Liver (tissue), 9 donors: ENCODE data around the gene MYH14. TPM values are rescaled to one million over a fixed set of nuclear protein-coding genes. Genes with fewer than 3 reads are reported as not detected.

ENCODE experiments used
- DNase-seq: peaks from one replicate; pipeline ENCODE4 v3.0.0-alpha.2; 2017; ENCODE audit warnings: low spot score
- H3K27ac ChIP-seq, 2 donors: one replicate each; pipeline ENCODE4 v1.7.0; 2013; ENCODE audit warnings: inconsistent platforms in 2 of 2, low read length in 2 of 2, control low read depth in 1 of 2, low read depth in 1 of 2, mild to moderate bottlenecking in 1 of 2
- H3K27me3 ChIP-seq, 4 donors: one replicate each; pipeline versions ENCODE4 v1.6.1 to v1.7.0; 2013; ENCODE audit warnings: low read length in 3 of 4, inconsistent platforms in 1 of 4, mild to moderate bottlenecking in 1 of 4, moderate library complexity in 1 of 4; ENCODE audit not compliant: control insufficient read depth in 4 of 4, insufficient read depth in 4 of 4
- H3K36me3 ChIP-seq, 4 donors: one replicate each; pipeline versions ENCODE4 v1.6.1 to v1.7.0; 2013; ENCODE audit warnings: low read length in 3 of 4, mild to moderate bottlenecking in 3 of 4, low read depth in 1 of 4, moderate library complexity in 1 of 4; ENCODE audit not compliant: control insufficient read depth in 4 of 4, insufficient read depth in 3 of 4
- H3K4me1 ChIP-seq, 4 donors: one replicate each; pipeline versions ENCODE4 v1.6.1 to v1.7.0; 2013; ENCODE audit warnings: low read length in 3 of 4, mild to moderate bottlenecking in 3 of 4, moderate library complexity in 1 of 4; ENCODE audit not compliant: control insufficient read depth in 4 of 4, insufficient read depth in 4 of 4
- H3K4me3 ChIP-seq, 3 donors: one replicate each; pipeline versions ENCODE4 v1.6.1 to v1.7.0; 2013; ENCODE audit warnings: low read length in 3 of 3, control low read depth in 1 of 3, low read depth in 1 of 3, mild to moderate bottlenecking in 1 of 3
- H3K9ac ChIP-seq, 2 donors: one replicate each; pipeline ENCODE4 v1.7.0; 2013; ENCODE audit warnings: low read length in 2 of 2, mild to moderate bottlenecking in 2 of 2, moderate library complexity in 2 of 2, control low read depth in 1 of 2, low read depth in 1 of 2
- H3K9me3 ChIP-seq, 4 donors: one replicate each; pipeline versions ENCODE4 v1.6.1 to v1.7.0; 2013; ENCODE audit warnings: low read length in 3 of 4; ENCODE audit not compliant: control insufficient read depth in 4 of 4
- CTCF ChIP-seq: fragments of 150-350 bp; IDR thresholded peaks from 2 replicates; pipeline ENCODE4 v1.5.1; 2017; ENCODE audit warnings: improper control_type of control experiment, low read depth, low read length; ENCODE audit not compliant: missing input control
- EGR1 ChIP-seq, 2 donors: IDR thresholded peaks; 2 replicates each; pipeline ENCODE4 v1.6.1; 2016 to 2018; ENCODE audit warnings: antibody characterized with exemption in 2 of 2, low read depth in 2 of 2
- FOXA1 ChIP-seq: IDR thresholded peaks from 2 replicates; pipeline ENCODE4 v1.6.1; 2016; ENCODE audit warnings: antibody characterized with exemption
- FOXA2 ChIP-seq: IDR thresholded peaks from 2 replicates; pipeline ENCODE4 v1.6.1; 2016; ENCODE audit warnings: antibody characterized with exemption
- GABPA ChIP-seq, 2 donors: IDR thresholded peaks in 1 of 2; conservative IDR thresholded peaks in 1 of 2; 2 replicates each; pipeline ENCODE4 v1.6.1; 2016; ENCODE audit warnings: antibody characterized with exemption in 2 of 2, mild to moderate bottlenecking in 1 of 2, moderate library complexity in 1 of 2
- HNF4A ChIP-seq, 2 donors: conservative IDR thresholded peaks; 2 replicates each; pipeline ENCODE4 v1.6.1; 2016; ENCODE audit warnings: antibody characterized with exemption in 2 of 2, mild to moderate bottlenecking in 2 of 2
- HNF4G ChIP-seq: IDR thresholded peaks from 2 replicates; pipeline ENCODE4 v1.6.1; 2016; ENCODE audit warnings: antibody characterized with exemption
- JUND ChIP-seq, 2 donors: IDR thresholded peaks; 2 replicates each; pipeline ENCODE4 v1.6.1; 2016; ENCODE audit warnings: antibody characterized with exemption in 2 of 2
- MAX ChIP-seq: IDR thresholded peaks from 2 replicates; pipeline ENCODE4 v1.6.1; 2016; ENCODE audit warnings: antibody characterized with exemption
- NR2F2 ChIP-seq: IDR thresholded peaks from 2 replicates; pipeline ENCODE4 v1.6.1; 2016; ENCODE audit warnings: antibody characterized with exemption
- RAD21 ChIP-seq, 2 donors: IDR thresholded peaks; 2 replicates each; pipeline ENCODE4 v1.6.1; 2016; ENCODE audit warnings: antibody characterized with exemption in 2 of 2, mild to moderate bottlenecking in 2 of 2
- REST ChIP-seq: IDR thresholded peaks from 2 replicates; pipeline ENCODE4 v1.6.1; 2016; ENCODE audit warnings: antibody characterized with exemption, mild to moderate bottlenecking
- SP1 ChIP-seq: IDR thresholded peaks from 2 replicates; pipeline ENCODE4 v1.6.1; 2018; ENCODE audit warnings: antibody characterized with exemption, mild to moderate bottlenecking
- TAF1 ChIP-seq: conservative IDR thresholded peaks from 2 replicates; pipeline ENCODE4 v1.6.1; 2016; ENCODE audit warnings: antibody characterized with exemption, mild to moderate bottlenecking
- YY1 ChIP-seq: IDR thresholded peaks from 2 replicates; pipeline ENCODE4 v1.6.1; 2016; ENCODE audit warnings: antibody characterized with exemption, mild to moderate bottlenecking
- whole genome bisulfite sequencing: extraction: QIAGEN DNeasy Blood & Tissue Kit; methylation state at CpG from one replicate; pipeline ENCODE4 v1.1.7; 2013; 5-methylcytosine and 5-hydroxymethylcytosine counted together
- polyA plus RNA-seq, 2 donors: library from polyadenylated mRNA; stranded (reverse) in 1 of 2; unstranded in 1 of 2; fragments of 200-250 nt in 1 of 2; fragments of >200 nt in 1 of 2; fragmentation: Nextera tagmentation in 1 of 2; extraction: Ambion mirVana in 1 of 2; gene quantifications; one replicate each; pipeline versions ENCODE4 v1.2.1 to v1.2.3, GENCODE V29; 2013 to 2015
- total RNA-seq, 2 donors: library from RNA; depleted of rRNA; stranded (reverse); fragments of >200 nt; gene quantifications; one replicate each; pipeline ENCODE4 v1.2.3, GENCODE V29; 2014
- TF ChIP-seq, protein P1 (sequence below): IDR thresholded peaks from 2 replicates; pipeline ENCODE4 v1.6.1; 2016; ENCODE audit warnings: antibody characterized with exemption
- TF ChIP-seq, protein P2 (sequence below): IDR thresholded peaks from 2 replicates; pipeline ENCODE4 v1.6.1; 2016; ENCODE audit warnings: antibody characterized with exemption
- donor health status: healthy.
- donor health status: healthy.
- donor health status: healthy.
- donor health status: healthy.
- donor health status: healthy.

Gene MYH14
- total and polyA plus RNA-seq, 4 donors = 12.4 to 37.5 (median 25.5) TPM

DNA sequence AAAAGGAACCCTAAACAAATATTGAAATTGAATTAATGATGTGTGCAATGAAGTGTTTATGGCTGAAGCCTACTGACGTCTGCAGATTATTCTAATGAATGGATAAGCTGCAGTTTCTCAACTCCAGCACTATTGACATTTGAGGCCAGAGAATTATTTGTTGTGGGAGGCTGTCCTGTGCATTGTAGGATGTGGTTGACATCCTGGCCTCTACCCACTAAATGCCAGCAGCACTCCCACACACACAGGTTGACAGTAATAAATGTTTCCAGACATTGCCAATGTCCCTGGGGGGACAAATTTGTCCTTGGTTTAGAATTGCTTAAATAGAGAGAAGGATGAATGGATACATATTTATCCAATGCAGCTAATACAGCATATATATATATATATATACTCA, 19.2 kb upstream of the MYH14 start:
- Histone ChIP-seq H3K4me3 (no peak overlapping the region), H3K4me1 (no peaks in the 10 kb centered on the region), H3K36me3 (no peaks in the 10 kb centered on the region), H3K27me3 (no peaks in the 10 kb centered on the region), H3K9ac (no peak overlapping the region), H3K27ac (no peak overlapping the region), H3K9me3 (peaks cover 0 to 6% (median 2%) of the 10 kb centered on the region in 4 donors)
- TF ChIP-seq HNF4G = no peak
- TF ChIP-seq, protein P1, sequence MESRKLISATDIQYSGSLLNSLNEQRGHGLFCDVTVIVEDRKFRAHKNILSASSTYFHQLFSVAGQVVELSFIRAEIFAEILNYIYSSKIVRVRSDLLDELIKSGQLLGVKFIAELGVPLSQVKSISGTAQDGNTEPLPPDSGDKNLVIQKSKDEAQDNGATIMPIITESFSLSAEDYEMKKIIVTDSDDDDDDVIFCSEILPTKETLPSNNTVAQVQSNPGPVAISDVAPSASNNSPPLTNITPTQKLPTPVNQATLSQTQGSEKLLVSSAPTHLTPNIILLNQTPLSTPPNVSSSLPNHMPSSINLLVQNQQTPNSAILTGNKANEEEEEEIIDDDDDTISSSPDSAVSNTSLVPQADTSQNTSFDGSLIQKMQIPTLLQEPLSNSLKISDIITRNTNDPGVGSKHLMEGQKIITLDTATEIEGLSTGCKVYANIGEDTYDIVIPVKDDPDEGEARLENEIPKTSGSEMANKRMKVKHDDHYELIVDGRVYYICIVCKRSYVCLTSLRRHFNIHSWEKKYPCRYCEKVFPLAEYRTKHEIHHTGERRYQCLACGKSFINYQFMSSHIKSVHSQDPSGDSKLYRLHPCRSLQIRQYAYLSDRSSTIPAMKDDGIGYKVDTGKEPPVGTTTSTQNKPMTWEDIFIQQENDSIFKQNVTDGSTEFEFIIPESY = no peak
- 25% methylated on average over 1 of the region's 1 CpG for WGBS
- no peak for DNase-seq

DNA sequence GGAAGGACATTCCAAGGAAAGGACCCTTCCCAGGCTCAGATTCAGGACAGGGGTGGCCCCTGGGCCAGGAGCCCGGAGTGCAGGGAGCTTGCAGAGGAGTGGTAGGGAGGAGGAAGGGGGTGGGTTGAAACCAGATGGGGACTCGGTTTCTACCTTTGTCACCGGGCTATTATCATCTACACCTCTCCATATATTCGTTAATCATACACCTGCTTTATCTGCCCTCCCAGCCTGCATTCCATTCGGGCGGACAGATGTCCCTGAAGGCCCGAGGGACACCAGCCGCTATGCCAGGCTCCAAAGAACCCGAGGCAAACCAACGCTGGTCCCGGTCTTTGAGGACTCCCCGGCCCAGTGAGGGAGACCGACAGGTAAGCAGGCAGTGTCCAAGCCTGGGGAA, 15.5 kb upstream of the MYH14 start:
- Histone ChIP-seq H3K36me3 (no peaks in the 10 kb centered on the region), H3K27me3 (no peaks in the 10 kb centered on the region), H3K27ac (no peak overlapping the region), H3K4me3 (no peak overlapping the region), H3K9ac (no peak overlapping the region), H3K9me3 (no peaks in the 10 kb centered on the region), H3K4me1 (no peaks in the 10 kb centered on the region)
- WGBS = 57% methylated on average over 13 of the region's 13 CpGs
- no peak for DNase-seq
- no peak for TF ChIP-seq HNF4A (conservative IDR thresholded peaks at IDR 0.05)
- TF ChIP-seq RAD21 (IDR thresholded peaks at IDR 0.05) = no peak
- no peak for TF ChIP-seq FOXA2
- no peak for TF ChIP-seq REST
- no peak for TF ChIP-seq CTCF
- no peak for TF ChIP-seq SP1
- TF ChIP-seq YY1 = no peak
- TF ChIP-seq, protein P2, sequence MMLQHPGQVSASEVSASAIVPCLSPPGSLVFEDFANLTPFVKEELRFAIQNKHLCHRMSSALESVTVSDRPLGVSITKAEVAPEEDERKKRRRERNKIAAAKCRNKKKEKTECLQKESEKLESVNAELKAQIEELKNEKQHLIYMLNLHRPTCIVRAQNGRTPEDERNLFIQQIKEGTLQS = no peak
- TF ChIP-seq MAX = no peak
- no peak for TF ChIP-seq EGR1 (IDR thresholded peaks at IDR 0.05; ENCODE audit: low read depth in 2 of 2)
- no peak for TF ChIP-seq TAF1
- no peak for TF ChIP-seq NR2F2
- no peak for TF ChIP-seq JUND (IDR thresholded peaks at IDR 0.05)
- TF ChIP-seq, protein P1 = no peak
- TF ChIP-seq GABPA (IDR thresholded peaks at IDR 0.05 in 1 of 2, conservative IDR thresholded peaks at IDR 0.05 in 1 of 2) = no peak
- TF ChIP-seq FOXA1 = no peak
- TF ChIP-seq HNF4G = no peak
